NOMO-1 (cell line): ENCODE data around the gene ALDH5A1.
A peak's percentile ranks its signal among the peaks of the same experiment; 100 is the strongest.

ENCODE experiments used
- DNase-seq, 2 experiments: peaks; one replicate each; lab custom pipeline; 2025; ENCODE audit not compliant: unreplicated experiment in 2 of 2; lab: John Stamatoyannopoulos, UW

ALDH5A1 gene

GRCh38 chr6:24522228-24523176, 27.7 kb downstream of the ALDH5A1 start:
- no peak for DNase-seq

- no peak for DNase-seq
Observed at GRCh38 chr6:24524329-24524728, 29.6 kb downstream of the ALDH5A1 start.

GRCh38 chr6:24524805-24525204, 30.0 kb downstream of the ALDH5A1 start:
- DNase-seq = peak in 1 of 2 experiments; percentile 10

- DNase-seq = no peak
Observed at GRCh38 chr6:24529985-24530384, 35.2 kb downstream of the ALDH5A1 start.

GRCh38 chr6:24534329-24534728, 39.6 kb downstream of the ALDH5A1 start:
- no peak for DNase-seq

GRCh38 chr6:24535210-24535609, 40.4 kb downstream of the ALDH5A1 start:
- DNase-seq = no peak

- DNase-seq = no peak
Observed at GRCh38 chr6:24536466-24536865, 41.7 kb downstream of the ALDH5A1 start.

GRCh38 chr6:24537082-24537699, 42.4 kb downstream of the ALDH5A1 start:
- no peak for DNase-seq

GRCh38 chr6:24537771-24538385, 43.1 kb downstream of the ALDH5A1 start:
- DNase-seq = no peak

GRCh38 chr6:24539416-24539815, 44.6 kb downstream of the ALDH5A1 start:
- DNase-seq = no peak

- no peak for DNase-seq
Observed at GRCh38 chr6:24540197-24540596, 45.4 kb downstream of the ALDH5A1 start.

GRCh38 chr6:24543683-24544082, 48.9 kb downstream of the ALDH5A1 start:
- no peak for DNase-seq

GRCh38 chr6:24545183-24545582, 50.4 kb downstream of the ALDH5A1 start:
- DNase-seq = no peak

- no peak for DNase-seq
Observed at GRCh38 chr6:24545691-24546090, 50.9 kb downstream of the ALDH5A1 start.

GRCh38 chr6:24546439-24546838, 51.7 kb downstream of the ALDH5A1 start:
- no peak for DNase-seq

- DNase-seq = peak; percentile 17 to 56
Observed at GRCh38 chr6:24547243-24547642, 52.5 kb downstream of the ALDH5A1 start.

GRCh38 chr6:24549158-24549557, 54.4 kb downstream of the ALDH5A1 start:
- no peak for DNase-seq

GRCh38 chr6:24549674-24550353, 55.0 kb downstream of the ALDH5A1 start:
- no peak for DNase-seq

- no peak for DNase-seq
Observed at GRCh38 chr6:24551139-24551538, 56.4 kb downstream of the ALDH5A1 start.

GRCh38 chr6:24554474-24554873, 59.7 kb downstream of the ALDH5A1 start:
- no peak for DNase-seq

- DNase-seq = no peak
Observed at GRCh38 chr6:24558516-24558915, 63.7 kb downstream of the ALDH5A1 start.
